CD4-positive, alpha-beta T cell treated with Interleukin-15 for 1 hour (primary cell): ENCODE results near the gene KRTAP5-2.
A peak's percentile ranks its signal among the peaks of the same experiment; 100 is the strongest.
"Not testable (repeated sequence)": the region's sequence is repeated elsewhere in the genome, so short reads cannot be mapped to it uniquely, and the experiment has no call there.

Experiments
- DNase-seq: peaks from one replicate; pipeline ENCODE4 v3.0.0-alpha.2; 2020

KRTAP5-2 gene

GRCh38 chr11:1625541-1625940, 27.4 kb upstream of the KRTAP5-2 start:
- DNase-seq, result no peak

- DNase-seq, result no peak
These were observed 26.5 kb upstream of the KRTAP5-2 start for GRCh38 chr11:1624621-1625020.

- DNase-seq, result no peak
These were observed 25.6 kb upstream of the KRTAP5-2 start for GRCh38 chr11:1623716-1624115.

GRCh38 chr11:1622086-1622485, 24.0 kb upstream of the KRTAP5-2 start, which contains the start of gene KRTAP5-4:
KRTAP5-4 (minus strand) TSS chr11:1622138; CDS start chr11:1622093, 45 bp downstream.
- DNase-seq, result no peak

GRCh38 chr11:1619449-1619848, 21.4 kb upstream of the KRTAP5-2 start:
- no peak for DNase-seq

- no peak for DNase-seq
These were observed 20.1 kb upstream of the KRTAP5-2 start for GRCh38 chr11:1618231-1618630.

- no peak for DNase-seq
These were observed 10.3 kb upstream of the KRTAP5-2 start, which contains the start of gene KRTAP5-3 for GRCh38 chr11:1608363-1608762. KRTAP5-3 (minus strand) TSS chr11:1608463; CDS start chr11:1608385, 78 bp downstream.

GRCh38 chr11:1607901-1608300, 9.8 kb upstream of the KRTAP5-2 start:
- not testable (repeated sequence) for DNase-seq

GRCh38 chr11:1607156-1607845, 9.2 kb upstream of the KRTAP5-2 start:
- DNase-seq, result not testable (repeated sequence)

- not testable (repeated sequence) for DNase-seq
These were observed 7.8 kb upstream of the KRTAP5-2 start for GRCh38 chr11:1605923-1606322.

- no peak for DNase-seq
These were observed 6.6 kb upstream of the KRTAP5-2 start for GRCh38 chr11:1604711-1605110.

- no peak for DNase-seq
These were observed 6.1 kb upstream of the KRTAP5-2 start for GRCh38 chr11:1604181-1604580.

GRCh38 chr11:1603629-1604028, 5.5 kb upstream of the KRTAP5-2 start:
- no peak for DNase-seq

GRCh38 chr11:1601663-1602062, 3.6 kb upstream of the KRTAP5-2 start:
- not testable (repeated sequence) for DNase-seq

- no peak for DNase-seq
These were observed 2.5 kb upstream of the KRTAP5-2 start for GRCh38 chr11:1600626-1601025.

GRCh38 chr11:1598816-1599215, 722 bp upstream of the KRTAP5-2 start:
- DNase-seq, result no peak

GRCh38 chr11:1598406-1598805, 312 bp upstream of the KRTAP5-2 start:
- DNase-seq, result not testable (repeated sequence)

GRCh38 chr11:1597331-1597993, 632 bp downstream of the KRTAP5-2 start:
- DNase-seq, result no peak

- not testable (repeated sequence) for DNase-seq
These were observed 1.4 kb downstream of the KRTAP5-2 start for GRCh38 chr11:1596576-1597121.

- not testable (repeated sequence) for DNase-seq
These were observed 2.0 kb downstream of the KRTAP5-2 start for GRCh38 chr11:1595994-1596575.

- no peak for DNase-seq
These were observed 5.5 kb downstream of the KRTAP5-2 start for GRCh38 chr11:1592628-1593027.

- DNase-seq, result no peak
These were observed 8.1 kb downstream of the KRTAP5-2 start for GRCh38 chr11:1589996-1590395.

GRCh38 chr11:1589191-1589963, 8.7 kb downstream of the KRTAP5-2 start:
- peak; percentile 46 for DNase-seq
